ENCODE measurements around the gene MAP2K5. TPM values are rescaled to one million over a fixed set of nuclear protein-coding genes. Genes with fewer than 3 reads are reported as not detected.

MAP2K5 gene
- total RNA-seq, 3 donors from 2014 or later, result 26.4 to 36.4 (median 30.3) TPM

GRCh38 chr15:67825881-67826716 is 283.6 kb downstream of the MAP2K5 start:
- H3K36me3 ChIP-seq (ENCODE audit: low read depth), result no peaks in the 10 kb centered on the region
- ATAC-seq, result no peak
- no peak for DNase-seq
- intact Hi-C loops (cut with DNase I, micrococcal nuclease), result no loop called here
- no peak for TF ChIP-seq CTCF (IDR thresholded peaks at IDR 0.05)
- peaks cover 41% of the 10 kb centered on the region for H3K4me1 ChIP-seq (ENCODE audit: low read depth)
- no peak overlapping the region for H3K4me3 ChIP-seq
- H3K9me3 ChIP-seq, result no peaks in the 10 kb centered on the region

GRCh38 chr15:67826717-67827561 is 284.4 kb downstream of the MAP2K5 start:
- no peak overlapping the region for H3K4me3 ChIP-seq
- intact Hi-C loops (cut with DNase I, micrococcal nuclease), result no loop called here

GRCh38 chr15:67827562-67828277 is 285.2 kb downstream of the MAP2K5 start:
- intact Hi-C loops (cut with DNase I, micrococcal nuclease), result no loop called here
- no peaks in the 10 kb centered on the region for H3K9me3 ChIP-seq
- DNase-seq (no peak), ATAC-seq (no peak)
- peaks cover 46% of the 10 kb centered on the region for H3K4me1 ChIP-seq (ENCODE audit: low read depth)
- TF ChIP-seq CTCF (IDR thresholded peaks at IDR 0.05), result no peak
- H3K4me3 ChIP-seq, result no peak overlapping the region
- H3K36me3 ChIP-seq (ENCODE audit: low read depth), result no peaks in the 10 kb centered on the region

More at GRCh38 chr15:67826717-67827561, 284.4 kb downstream of the MAP2K5 start:
- peak; percentile 21 for ATAC-seq
- DNase-seq, result no peak
- no peaks in the 10 kb centered on the region for H3K36me3 ChIP-seq (ENCODE audit: low read depth)
- H3K9me3 ChIP-seq, result no peaks in the 10 kb centered on the region
- H3K4me1 ChIP-seq (ENCODE audit: low read depth), result peaks cover 41% of the 10 kb centered on the region
- TF ChIP-seq CTCF (IDR thresholded peaks at IDR 0.05), result no peak

- Histone ChIP-seq H3K9me3 (no peaks in the 10 kb centered on the region), H3K4me3 (no peak overlapping the region), H3K4me1 (ENCODE audit: low read depth) (peaks cover 53% of the 10 kb centered on the region), H3K36me3 (ENCODE audit: low read depth) (no peaks in the 10 kb centered on the region)
- DNase-seq (no peak), ATAC-seq (no peak)
- intact Hi-C loops (cut with DNase I, micrococcal nuclease), result no loop called here
- no peak for TF ChIP-seq CTCF (IDR thresholded peaks at IDR 0.05)
These were observed 285.9 kb downstream of the MAP2K5 start for GRCh38 chr15:67828278-67828968.
